Cortex of kidney (tissue), 1 donor: ENCODE measurements around the gene CCNG1.

Experiments
- DNase-seq: peaks from one replicate; lab custom pipeline; 2025; lab: John Stamatoyannopoulos, UW

CCNG1 gene

GRCh38 chr5:163489745-163490075 lies 52.3 kb downstream of the CCNG1 start:
- DNase-seq, result no peak
